CD4-positive, alpha-beta T cell treated with Interleukin-10 for 1 hour (primary cell): ENCODE measurements around the gene CAST.
"Not testable (repeated sequence)": the region's sequence is repeated elsewhere in the genome, so short reads cannot be mapped to it uniquely, and the experiment has no call there.

Source experiments
- DNase-seq: peaks from one replicate; pipeline ENCODE4 v3.0.0-alpha.2; 2020

CAST gene

DNA sequence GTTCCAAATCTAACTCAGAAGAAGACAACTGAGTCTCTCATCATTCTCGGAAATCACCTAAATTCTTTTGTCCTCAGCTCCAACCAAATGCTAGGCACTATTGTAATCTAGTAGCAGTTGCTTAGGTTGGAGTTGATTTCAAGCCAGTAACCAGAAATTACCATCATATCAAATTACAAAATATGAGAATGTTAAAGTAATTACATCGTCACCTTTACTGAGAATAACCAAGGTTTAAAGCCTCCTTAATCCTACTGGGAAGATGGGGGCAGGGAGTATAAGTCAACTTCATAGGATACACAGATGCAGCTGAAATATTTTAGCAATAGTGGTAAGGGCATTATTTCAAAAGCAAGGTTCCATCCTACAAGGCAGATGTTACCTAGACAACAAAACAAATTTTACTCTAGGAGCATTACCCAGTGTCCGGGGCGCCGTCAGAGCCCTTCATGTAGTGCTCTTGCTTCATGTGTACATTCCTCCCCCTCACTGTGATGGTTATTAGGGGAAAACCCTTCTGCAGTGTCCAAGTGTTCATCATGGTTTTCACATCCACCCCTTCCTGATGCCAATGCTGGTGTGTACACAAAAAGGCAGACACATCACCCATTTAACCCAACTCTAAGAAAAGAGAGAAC is 126.1 kb downstream of the CAST start:
- no peak for DNase-seq

DNA sequence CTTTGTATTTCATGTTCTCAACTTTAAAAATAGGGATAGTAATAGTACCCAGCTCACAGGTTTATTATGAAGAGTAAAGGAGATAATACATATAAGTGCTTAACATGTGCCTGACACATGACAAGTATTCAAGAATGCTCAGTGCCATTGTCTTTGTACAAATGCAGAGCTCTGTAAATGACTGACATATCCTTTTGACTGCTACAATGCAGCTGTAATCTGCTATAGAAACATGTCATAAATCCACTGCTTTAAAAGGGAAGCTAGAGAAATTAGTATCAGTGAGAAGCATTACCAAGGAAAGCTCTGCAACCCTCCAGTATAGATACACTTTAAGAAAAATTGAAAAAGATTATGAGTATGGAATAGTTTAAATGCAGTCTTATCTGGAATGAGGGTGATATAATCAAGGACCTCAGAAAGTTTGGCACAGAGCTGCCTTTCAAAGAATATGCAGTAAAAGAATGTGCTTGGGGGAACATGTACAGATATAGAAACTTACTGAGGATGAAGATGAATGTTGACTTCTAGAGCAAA is 127.7 kb downstream of the CAST start:
- DNase-seq: no peak

DNA sequence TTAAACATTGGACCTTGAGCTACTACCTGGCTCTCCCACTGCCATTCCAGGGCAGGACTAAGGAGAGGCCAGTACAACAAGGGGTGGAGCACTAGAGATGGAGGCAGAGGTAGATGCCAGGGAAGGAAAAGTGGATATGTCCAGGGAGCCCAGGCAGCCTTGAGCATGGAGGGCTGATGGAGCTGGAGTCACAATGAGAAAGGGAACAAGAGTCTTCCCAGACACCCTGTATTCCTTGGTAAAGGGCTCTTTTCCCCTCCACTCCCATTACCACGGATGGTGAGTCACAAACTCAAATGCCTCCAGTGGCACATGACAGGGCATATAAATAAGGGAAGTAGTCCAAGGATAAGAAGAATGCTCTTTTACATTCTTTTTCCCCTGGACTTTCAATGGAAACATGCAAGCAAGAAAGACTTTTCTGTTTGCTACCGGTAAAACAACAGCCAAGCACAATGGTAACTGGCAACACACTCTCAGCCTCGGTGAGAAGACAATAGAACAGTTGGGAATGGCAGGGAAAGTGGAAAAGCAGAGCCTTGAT is 128.9 kb downstream of the CAST start:
- no peak for DNase-seq

DNA sequence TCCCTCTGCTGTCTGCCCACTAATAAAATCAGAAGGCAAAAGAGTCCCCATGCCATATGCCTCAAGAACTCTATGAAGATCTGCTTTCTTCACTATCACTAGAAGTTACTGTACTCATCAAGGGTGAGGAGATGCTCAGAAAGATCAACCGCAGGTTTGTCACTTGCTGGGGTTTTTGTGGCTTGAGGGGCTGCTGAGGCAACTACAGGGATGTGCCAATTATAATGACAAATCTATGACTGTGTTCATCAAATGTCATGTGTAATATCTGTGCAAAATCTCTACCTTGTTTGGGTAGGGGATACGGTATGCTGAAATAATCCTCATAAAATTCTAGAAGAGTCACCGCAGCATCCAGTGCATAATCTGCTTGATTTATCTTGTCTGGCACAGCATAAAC is 132.6 kb downstream of the CAST start:
- peak; percentile 47 for DNase-seq

DNA sequence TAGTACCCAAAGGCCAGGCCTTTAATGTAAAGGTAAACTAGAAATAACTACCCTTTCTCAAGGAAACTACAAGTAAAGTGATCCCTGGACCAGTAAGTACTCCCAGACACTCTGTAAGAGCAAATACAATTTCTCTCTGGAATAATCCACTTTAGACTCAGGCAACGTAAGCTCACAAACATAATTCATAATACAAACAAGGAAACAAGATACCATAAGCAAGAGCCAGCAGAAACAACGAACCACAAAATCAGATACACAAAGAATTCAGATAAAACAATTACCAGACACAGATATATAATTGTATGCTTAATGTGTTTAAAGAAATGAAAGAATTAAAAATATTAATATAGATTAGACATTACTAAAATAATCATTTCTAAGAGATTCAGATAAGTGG is 133.4 kb downstream of the CAST start:
- no peak for DNase-seq

DNA sequence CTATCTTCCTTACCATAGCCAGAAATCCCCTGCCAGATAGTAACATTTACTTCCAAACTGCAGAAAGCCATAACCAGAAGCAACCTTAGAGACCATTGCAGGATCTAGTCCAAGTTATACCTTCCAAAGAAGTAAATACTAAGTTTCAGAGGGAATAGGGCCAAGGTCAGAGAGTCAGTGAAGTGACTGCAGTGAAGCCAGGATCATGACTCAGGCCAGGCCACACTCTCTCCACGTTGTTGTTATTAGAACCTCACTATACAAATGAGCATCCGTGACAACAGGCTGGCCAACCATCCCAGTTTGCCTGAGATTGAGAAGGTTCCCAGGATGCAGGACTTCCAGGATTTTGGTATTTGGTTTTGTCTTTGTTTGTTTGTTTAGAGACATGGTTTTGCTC is 134.3 kb downstream of the CAST start:
- no peak for DNase-seq

DNA sequence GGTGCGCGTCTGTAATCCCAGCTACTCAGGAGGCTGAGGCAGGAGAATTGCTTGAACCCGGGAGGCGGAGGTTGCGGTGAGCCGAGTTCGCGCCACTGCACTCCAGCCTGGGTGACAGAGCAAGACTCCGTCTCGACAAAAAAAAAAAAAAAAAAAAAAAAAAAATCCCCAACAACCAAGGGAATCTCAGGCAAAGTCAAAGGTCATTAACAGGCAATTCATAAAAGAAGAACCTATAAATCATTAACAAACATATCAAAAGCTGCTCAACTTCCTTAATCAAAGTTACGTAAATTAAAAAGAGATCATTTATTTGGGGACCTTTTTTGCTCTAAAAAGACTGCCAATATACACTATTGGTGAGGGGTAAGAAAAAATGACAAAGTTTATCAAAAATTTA is 139.5 kb downstream of the CAST start:
- DNase-seq: not testable (repeated sequence)

DNA sequence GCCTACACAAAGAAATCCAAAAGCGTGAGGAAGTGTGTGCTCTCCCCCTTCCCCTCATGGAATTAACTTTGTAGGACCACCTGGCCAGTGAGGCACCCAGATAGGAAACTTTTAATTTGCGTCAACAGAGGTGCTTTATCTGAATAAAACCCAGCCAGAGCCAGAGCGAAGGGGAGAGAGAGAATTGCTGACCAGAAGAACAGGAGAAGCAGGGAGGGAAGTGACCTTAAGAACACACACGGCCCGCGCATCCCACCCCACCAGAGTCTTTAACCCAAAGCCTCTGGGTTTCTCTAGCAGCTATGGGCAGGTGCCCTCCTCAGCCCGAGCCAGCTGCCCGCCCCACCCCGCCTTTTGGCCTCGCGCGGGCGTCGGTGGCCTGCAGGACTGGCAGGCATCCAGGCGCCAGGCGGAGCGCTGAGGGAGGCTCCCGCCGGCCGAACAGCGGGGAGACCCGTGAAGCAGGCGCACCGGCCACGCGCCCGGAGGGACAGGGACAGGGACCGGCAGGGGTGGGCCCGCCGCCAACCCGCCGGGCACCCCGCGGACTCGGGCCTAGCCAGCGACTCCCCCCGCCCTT is 145.0 kb downstream of the CAST start:
- DNase-seq: no peak

DNA sequence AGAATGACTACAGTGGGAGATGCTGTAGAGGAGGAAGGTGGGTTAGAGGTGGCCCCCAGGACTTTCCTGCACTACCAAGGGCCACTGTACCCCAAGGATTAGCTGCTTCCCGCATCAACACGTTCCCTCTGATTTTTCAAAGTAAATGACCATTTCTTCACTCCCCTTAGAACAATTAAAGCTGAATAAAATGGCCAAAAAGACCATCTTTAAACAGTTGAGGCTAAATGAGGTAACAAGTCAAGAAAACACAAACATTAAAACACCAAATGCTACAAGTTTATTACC is 146.3 kb downstream of the CAST start:
- DNase-seq: no peak

DNA sequence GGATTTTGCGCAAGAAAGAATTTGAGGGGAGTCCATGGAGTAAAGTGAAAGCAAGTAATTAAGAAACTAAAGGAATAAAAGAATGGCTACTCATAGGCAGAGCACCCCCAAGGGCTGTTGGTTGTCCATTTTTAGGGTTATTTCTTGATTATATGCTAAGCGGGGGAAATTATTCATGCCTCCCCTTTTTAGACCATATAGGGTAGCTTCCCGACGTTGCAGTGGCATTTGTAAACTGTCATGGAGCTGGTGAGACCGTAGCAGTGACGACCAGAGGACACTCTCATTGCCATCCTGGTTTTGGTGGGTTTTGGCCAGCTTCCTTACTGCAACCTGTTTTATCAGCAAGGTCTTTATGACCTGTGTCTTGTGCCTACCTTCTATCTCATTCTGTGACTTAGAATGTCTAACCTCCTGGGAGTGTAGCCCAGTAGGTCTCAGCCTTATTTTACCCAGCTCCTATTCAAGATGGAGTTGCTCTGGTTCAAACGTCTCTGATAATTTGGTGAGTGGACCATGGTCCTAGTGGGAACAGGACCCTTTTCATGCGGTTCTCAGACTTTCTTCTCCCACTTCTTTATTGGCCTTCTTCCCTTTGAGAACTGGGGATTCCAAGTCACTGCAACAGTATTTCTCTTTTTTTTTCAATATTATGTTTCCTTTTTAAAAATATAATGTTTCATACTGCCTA is 146.8 kb downstream of the CAST start:
- no peak for DNase-seq

DNA sequence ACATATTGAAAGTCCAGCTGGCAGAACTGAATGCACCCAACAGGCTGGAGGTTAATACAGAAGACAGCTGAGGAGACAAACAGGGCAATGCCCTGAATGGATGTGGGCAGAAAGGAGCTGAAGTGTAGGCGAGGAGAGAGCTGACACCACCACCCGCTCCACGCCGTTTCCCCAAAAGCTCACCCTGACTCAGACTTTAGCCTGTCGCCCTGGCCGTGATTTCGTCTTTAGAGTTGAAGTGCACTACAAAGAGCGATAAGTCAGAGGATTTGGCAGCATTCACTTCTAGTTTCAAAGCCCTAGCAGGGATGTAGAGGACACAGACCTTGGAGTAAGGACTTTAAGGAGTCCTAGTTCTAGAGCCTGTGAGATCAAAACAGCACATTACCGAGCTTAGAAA is 147.7 kb downstream of the CAST start:
- no peak for DNase-seq

DNA sequence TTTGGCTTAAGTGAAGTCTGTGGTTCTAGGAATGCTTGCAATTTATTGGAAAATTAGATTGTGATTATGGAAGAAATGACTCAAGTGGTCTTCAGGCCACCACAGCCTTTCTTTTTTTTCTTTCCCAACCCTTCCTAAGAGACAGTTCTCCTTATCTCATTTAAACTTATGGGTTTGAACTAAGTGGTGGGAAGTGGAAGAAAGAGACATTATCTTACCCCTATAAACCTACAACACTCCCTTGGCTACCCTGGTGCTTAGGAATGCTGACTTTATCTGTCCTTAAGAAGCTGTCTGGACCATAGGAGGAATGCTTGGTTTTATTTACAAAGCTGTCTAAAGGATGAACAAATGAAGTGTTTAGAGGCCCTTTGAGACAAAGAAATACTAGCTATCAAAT is 150.7 kb downstream of the CAST start:
- DNase-seq: no peak

DNA sequence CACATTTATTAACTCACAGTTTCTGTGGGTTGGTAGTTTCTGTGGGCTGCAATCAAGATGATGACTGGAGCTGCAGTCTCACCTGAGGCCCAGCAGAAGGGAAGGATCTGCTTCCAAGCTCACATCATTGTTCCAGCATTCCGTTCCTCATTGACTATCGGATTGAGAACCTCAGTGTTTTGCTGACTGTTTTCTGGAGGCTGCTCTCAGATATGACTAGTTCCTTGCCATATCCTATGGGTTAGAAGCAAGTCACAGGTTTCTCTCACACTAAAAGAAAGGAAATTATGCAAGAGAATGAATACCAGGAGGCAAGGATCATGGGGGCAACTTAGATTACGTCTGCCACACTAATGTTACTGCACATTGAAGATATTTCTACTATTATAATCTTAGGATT is 151.9 kb downstream of the CAST start:
- no peak for DNase-seq

DNA sequence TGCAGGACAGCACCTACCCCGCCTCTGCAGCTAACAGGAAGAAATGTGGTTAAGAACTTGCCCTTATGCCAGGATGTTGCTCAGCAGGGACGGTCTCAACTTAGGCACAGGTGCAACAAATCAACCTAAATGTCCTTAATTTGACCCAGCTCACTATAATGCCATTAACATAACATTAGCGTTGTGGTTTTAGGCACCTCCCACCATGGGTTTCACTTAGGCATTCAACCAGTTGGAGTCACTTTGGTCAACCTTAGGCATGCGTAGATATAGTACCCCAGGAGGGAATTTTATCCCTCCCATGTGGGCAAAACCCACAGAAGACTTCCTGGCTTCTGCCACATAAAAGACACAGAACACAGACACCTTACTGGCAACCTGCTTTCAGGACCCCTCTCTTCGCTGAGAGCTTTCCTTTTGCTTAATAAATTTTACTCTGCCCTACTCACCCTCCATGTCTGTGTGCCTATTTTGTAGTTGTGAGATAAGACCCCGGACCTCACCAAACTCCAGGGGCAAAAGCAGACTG is 154.3 kb downstream of the CAST start:
- peak; percentile 85 for DNase-seq

DNA sequence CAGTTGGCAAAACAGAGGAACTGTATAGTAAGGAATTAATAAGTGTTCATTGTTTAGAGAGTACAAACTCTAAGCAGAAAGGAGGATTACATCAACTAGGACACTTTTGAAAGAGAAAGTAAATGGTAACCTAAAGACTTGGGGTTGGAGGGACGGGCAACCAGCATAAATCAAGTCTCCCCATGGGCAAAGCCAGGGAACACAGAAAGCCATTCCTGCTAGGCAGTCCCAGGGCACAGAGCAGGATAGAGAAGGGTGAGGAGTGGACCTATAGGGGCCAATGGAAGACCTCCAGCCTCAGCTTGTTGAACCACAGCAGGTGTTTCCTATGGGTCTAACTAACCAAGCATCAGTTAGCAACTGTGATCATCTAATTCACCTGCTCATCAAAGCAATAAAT is 154.8 kb downstream of the CAST start:
- no peak for DNase-seq

DNA sequence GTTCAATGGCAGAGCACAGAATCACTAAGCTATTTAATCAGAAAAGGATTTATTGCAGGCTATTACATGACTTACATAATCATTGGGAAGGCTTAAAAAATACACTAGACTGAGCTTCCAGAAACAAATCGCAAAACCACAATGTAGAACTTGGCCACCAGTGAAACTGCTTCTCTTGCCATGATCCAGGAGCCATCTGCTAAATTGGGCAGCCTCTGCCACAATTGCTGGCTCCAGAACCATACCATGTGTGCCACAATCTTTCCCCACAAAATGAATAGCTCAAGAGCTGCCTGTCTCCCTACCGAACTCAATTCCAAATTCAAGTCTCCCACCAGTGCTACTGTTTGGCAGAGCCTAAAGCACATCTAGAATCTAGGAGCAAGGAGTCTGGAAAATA is 155.3 kb downstream of the CAST start:
- DNase-seq: no peak

DNA sequence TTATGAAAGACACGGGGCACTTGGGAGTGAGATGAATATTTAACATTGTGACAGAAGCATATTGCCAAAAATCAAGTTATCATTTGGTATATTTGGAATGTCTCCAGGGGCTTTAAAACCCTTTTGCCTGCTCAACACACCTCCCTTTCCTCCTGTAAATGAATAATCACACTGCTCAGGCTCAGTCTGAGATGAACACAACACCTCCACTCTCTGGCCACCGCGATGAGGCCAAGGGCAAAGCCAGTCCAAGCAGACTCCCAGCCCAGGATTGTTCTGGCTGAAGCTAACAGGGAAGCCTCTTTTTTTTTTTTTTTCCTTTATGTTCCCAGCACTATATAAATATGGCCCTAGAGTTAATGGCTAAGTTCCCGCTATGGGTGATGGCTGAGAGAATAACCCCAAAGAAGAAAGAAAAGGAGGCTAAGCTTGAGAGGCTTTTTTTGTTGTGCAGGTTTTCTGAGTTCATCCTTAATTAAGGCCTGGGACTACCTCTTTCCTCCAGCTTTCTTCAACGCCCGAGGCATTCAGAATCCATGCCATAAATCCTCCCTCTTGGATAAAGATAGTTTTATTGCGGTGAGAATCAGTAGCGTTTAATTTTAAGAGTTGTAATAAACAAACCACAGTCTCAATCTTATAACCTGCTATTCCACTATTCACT is 156.1 kb downstream of the CAST start:
- no peak for DNase-seq

DNA sequence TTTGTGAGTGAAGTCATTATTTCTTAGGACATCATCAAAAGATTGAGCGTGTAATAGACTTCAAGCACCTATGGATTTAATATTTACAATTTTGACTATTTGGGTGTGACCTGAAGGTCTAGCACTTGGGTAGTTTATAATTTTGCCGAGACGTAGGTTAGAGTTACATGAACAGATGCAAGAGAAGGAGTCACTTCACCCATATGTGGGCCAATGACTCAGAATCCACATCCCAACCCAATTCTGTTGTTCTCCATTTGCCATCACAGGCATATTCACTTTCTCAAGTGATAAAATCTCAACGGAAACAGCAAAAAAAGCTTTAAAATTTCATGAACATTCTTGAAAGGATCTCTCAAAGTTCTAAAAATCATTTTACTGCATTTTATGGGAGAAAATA is 157.6 kb downstream of the CAST start:
- DNase-seq: no peak

DNA sequence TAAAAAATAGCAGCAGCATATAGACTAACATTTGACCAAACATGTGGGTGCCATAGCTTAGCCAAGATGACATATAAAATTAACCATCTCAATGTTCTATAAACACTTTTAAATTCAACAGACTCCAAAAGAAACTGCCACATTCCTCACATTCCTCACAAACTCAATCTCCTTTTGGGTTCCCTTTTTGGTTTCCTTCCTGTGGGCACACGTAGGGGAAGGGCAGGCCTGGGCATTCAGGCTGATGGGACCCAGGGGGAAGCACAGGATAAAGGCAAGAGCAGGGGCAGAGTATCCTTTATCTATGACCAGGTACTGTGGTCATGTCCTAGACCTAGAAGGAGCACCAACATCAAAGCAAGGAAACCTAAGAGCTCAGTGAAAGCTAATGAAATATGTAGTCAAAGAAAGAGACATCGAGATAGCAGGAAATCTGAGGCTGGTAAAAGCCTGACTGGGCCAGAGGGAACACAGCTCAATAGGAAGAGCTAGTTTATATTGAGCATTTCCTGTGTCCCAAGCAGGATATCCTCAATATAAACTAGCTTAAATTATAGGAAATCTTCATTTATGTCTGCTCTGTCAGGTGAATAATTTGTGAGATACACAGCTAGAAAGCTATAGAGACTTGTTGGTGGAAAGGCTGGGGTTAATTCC is 159.2 kb downstream of the CAST start:
- DNase-seq: no peak

DNA sequence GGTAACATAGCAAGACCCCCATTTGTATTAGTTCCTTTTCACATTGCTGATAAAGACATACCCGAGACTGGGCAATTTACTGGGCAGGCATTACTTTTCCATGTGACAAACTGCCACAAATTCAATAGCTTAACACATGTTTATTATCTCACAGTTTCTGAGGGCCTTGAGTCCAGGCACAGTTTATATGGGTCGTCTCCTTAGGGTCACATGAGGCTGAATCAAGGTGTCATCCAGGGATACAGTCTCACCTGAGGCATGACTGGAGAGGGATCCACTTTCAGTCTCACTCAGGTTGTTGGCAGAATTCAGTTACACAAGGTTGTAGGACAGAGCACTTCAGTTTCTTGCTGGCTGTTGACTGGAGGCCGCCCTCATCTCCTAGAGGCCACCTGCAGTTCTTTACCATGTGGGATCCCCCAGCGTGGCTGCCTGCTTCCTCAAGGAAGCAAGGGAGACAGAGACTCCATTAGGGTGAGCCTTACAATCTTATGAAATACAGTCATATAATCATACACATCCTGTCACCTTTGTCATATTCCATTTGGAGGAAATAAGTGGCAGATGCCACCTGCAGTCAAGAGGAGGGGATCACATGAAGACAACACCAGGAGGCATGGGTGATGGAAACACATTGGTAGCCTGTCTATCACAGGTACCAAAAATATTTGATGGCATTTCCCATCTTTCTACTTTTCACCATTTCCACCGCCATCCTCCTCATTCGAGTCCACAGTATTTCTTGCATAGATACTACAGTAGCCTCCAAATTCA is 160.7 kb downstream of the CAST start:
- DNase-seq: peak; percentile 52

DNA sequence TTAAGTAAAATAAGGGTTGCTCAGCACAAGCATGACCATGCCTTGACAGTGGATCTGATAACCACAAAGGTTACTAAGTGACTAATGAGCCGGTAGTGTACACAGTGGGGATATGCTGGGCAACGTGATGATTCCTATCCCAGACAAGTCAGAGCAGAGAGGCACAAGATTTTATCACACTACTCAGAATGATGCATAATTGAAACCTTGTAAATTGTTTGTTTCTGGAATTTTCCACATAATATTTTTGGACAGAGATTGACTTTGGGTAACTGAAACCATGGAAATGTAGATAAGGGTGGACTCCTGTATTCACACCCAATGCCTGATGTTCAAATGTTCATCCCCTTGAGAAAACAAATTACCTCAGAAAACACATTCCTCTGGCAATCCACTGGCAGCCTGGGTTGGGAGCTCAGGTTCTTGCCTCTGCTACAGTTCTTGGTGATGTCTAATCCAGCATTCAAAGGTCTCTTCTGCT is 161.8 kb downstream of the CAST start:
- no peak for DNase-seq
